Loucy (cell line): Measurements from ENCODE around the gene REEP6.

Experiments used
- EZH2phosphoT487 ChIP-seq: fragments of 200-600 bp; IDR thresholded peaks from 2 replicates; pipeline ENCODE4 v1.6.1; 2018; ENCODE audit warnings: antibody characterized with exemption, mild to moderate bottlenecking, moderate library complexity, borderline replicate concordance
- TF ChIP-seq, protein P1 (sequence below): fragments of 200-600 bp; sonication (generic); conservative IDR thresholded peaks from 2 replicates; pipeline ENCODE4 v1.5.1; 2014; ENCODE audit warnings: mild to moderate bottlenecking, antibody characterized with exemption, low read length

DNA sequence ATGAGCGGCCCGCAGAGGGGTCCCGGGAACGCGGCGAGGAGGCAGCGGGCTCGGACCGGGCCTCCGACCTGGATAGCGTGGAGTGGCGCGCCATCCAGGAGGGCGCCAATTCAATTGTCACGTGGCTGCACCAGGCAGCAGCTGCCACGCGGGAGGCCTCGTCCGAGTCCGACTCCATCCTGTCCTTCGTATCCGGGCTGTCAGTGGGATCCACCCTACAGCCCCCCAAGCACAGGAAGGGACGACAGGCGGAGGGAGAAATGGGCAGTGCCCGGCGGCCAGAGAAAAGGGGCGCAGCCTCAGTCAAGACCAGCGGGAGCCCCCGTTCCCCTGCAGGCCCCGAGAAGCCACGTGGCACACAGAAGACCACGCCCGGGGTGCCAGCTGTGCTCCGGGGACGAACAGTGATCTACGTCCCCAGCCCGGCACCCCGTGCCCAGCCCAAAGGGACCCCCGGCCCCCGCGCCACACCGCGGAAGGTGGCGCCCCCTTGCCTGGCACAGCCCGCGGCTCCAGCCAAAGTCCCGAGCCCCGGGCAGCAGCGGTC is 22.6 kb upstream of the REEP6 start:
- TF ChIP-seq, protein P1, sequence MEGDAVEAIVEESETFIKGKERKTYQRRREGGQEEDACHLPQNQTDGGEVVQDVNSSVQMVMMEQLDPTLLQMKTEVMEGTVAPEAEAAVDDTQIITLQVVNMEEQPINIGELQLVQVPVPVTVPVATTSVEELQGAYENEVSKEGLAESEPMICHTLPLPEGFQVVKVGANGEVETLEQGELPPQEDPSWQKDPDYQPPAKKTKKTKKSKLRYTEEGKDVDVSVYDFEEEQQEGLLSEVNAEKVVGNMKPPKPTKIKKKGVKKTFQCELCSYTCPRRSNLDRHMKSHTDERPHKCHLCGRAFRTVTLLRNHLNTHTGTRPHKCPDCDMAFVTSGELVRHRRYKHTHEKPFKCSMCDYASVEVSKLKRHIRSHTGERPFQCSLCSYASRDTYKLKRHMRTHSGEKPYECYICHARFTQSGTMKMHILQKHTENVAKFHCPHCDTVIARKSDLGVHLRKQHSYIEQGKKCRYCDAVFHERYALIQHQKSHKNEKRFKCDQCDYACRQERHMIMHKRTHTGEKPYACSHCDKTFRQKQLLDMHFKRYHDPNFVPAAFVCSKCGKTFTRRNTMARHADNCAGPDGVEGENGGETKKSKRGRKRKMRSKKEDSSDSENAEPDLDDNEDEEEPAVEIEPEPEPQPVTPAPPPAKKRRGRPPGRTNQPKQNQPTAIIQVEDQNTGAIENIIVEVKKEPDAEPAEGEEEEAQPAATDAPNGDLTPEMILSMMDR: no peak
- no peak for TF ChIP-seq EZH2phosphoT487
